Liver (tissue), 9 donors: Measurements from ENCODE around the gene SCGB1C2. TPM values are rescaled to one million over a fixed set of nuclear protein-coding genes. Genes with fewer than 3 reads are reported as not detected.

Experiments used
- DNase-seq: peaks from one replicate; pipeline ENCODE4 v3.0.0-alpha.2; 2017; ENCODE audit warnings: low spot score
- H3K27ac ChIP-seq, 2 donors: one replicate each; pipeline ENCODE4 v1.7.0; 2013; ENCODE audit warnings: inconsistent platforms in 2 of 2, low read length in 2 of 2, control low read depth in 1 of 2, low read depth in 1 of 2, mild to moderate bottlenecking in 1 of 2
- H3K27me3 ChIP-seq, 4 donors: one replicate each; pipeline versions ENCODE4 v1.6.1 to v1.7.0; 2013; ENCODE audit warnings: low read length in 3 of 4, inconsistent platforms in 1 of 4, mild to moderate bottlenecking in 1 of 4, moderate library complexity in 1 of 4; ENCODE audit not compliant: control insufficient read depth in 4 of 4, insufficient read depth in 4 of 4
- H3K36me3 ChIP-seq, 4 donors: one replicate each; pipeline versions ENCODE4 v1.6.1 to v1.7.0; 2013; ENCODE audit warnings: low read length in 3 of 4, mild to moderate bottlenecking in 3 of 4, low read depth in 1 of 4, moderate library complexity in 1 of 4; ENCODE audit not compliant: control insufficient read depth in 4 of 4, insufficient read depth in 3 of 4
- H3K4me1 ChIP-seq, 4 donors: one replicate each; pipeline versions ENCODE4 v1.6.1 to v1.7.0; 2013; ENCODE audit warnings: low read length in 3 of 4, mild to moderate bottlenecking in 3 of 4, moderate library complexity in 1 of 4; ENCODE audit not compliant: control insufficient read depth in 4 of 4, insufficient read depth in 4 of 4
- H3K4me3 ChIP-seq, 3 donors: one replicate each; pipeline versions ENCODE4 v1.6.1 to v1.7.0; 2013; ENCODE audit warnings: low read length in 3 of 3, control low read depth in 1 of 3, low read depth in 1 of 3, mild to moderate bottlenecking in 1 of 3
- H3K9ac ChIP-seq, 2 donors: one replicate each; pipeline ENCODE4 v1.7.0; 2013; ENCODE audit warnings: low read length in 2 of 2, mild to moderate bottlenecking in 2 of 2, moderate library complexity in 2 of 2, control low read depth in 1 of 2, low read depth in 1 of 2
- H3K9me3 ChIP-seq, 4 donors: one replicate each; pipeline versions ENCODE4 v1.6.1 to v1.7.0; 2013; ENCODE audit warnings: low read length in 3 of 4; ENCODE audit not compliant: control insufficient read depth in 4 of 4
- ATF3 ChIP-seq: IDR thresholded peaks from 2 replicates; pipeline ENCODE4 v1.6.1; 2016; ENCODE audit warnings: antibody characterized with exemption
- CTCF ChIP-seq: fragments of 150-350 bp; IDR thresholded peaks from 2 replicates; pipeline ENCODE4 v1.5.1; 2017; ENCODE audit warnings: improper control_type of control experiment, low read depth, low read length; ENCODE audit not compliant: missing input control
- EGR1 ChIP-seq, 2 donors: IDR thresholded peaks; 2 replicates each; pipeline ENCODE4 v1.6.1; 2016 to 2018; ENCODE audit warnings: antibody characterized with exemption in 2 of 2, low read depth in 2 of 2
- FOXA1 ChIP-seq: IDR thresholded peaks from 2 replicates; pipeline ENCODE4 v1.6.1; 2016; ENCODE audit warnings: antibody characterized with exemption
- FOXA2 ChIP-seq: IDR thresholded peaks from 2 replicates; pipeline ENCODE4 v1.6.1; 2016; ENCODE audit warnings: antibody characterized with exemption
- GABPA ChIP-seq, 2 donors: IDR thresholded peaks in 1 of 2; conservative IDR thresholded peaks in 1 of 2; 2 replicates each; pipeline ENCODE4 v1.6.1; 2016; ENCODE audit warnings: antibody characterized with exemption in 2 of 2, mild to moderate bottlenecking in 1 of 2, moderate library complexity in 1 of 2
- HNF4A ChIP-seq, 2 donors: conservative IDR thresholded peaks; 2 replicates each; pipeline ENCODE4 v1.6.1; 2016; ENCODE audit warnings: antibody characterized with exemption in 2 of 2, mild to moderate bottlenecking in 2 of 2
- HNF4G ChIP-seq: IDR thresholded peaks from 2 replicates; pipeline ENCODE4 v1.6.1; 2016; ENCODE audit warnings: antibody characterized with exemption
- JUND ChIP-seq, 2 donors: IDR thresholded peaks; 2 replicates each; pipeline ENCODE4 v1.6.1; 2016; ENCODE audit warnings: antibody characterized with exemption in 2 of 2
- MAX ChIP-seq: IDR thresholded peaks from 2 replicates; pipeline ENCODE4 v1.6.1; 2016; ENCODE audit warnings: antibody characterized with exemption
- NR2F2 ChIP-seq: IDR thresholded peaks from 2 replicates; pipeline ENCODE4 v1.6.1; 2016; ENCODE audit warnings: antibody characterized with exemption
- RAD21 ChIP-seq, 2 donors: IDR thresholded peaks; 2 replicates each; pipeline ENCODE4 v1.6.1; 2016; ENCODE audit warnings: antibody characterized with exemption in 2 of 2, mild to moderate bottlenecking in 2 of 2
- REST ChIP-seq: IDR thresholded peaks from 2 replicates; pipeline ENCODE4 v1.6.1; 2016; ENCODE audit warnings: antibody characterized with exemption, mild to moderate bottlenecking
- RXRA ChIP-seq, 2 donors: IDR thresholded peaks; 2 replicates each; pipeline ENCODE4 v1.6.1; 2017 to 2018; ENCODE audit warnings: antibody characterized with exemption in 2 of 2, mild to moderate bottlenecking in 1 of 2
- SP1 ChIP-seq: IDR thresholded peaks from 2 replicates; pipeline ENCODE4 v1.6.1; 2018; ENCODE audit warnings: antibody characterized with exemption, mild to moderate bottlenecking
- TAF1 ChIP-seq: conservative IDR thresholded peaks from 2 replicates; pipeline ENCODE4 v1.6.1; 2016; ENCODE audit warnings: antibody characterized with exemption, mild to moderate bottlenecking
- YY1 ChIP-seq: IDR thresholded peaks from 2 replicates; pipeline ENCODE4 v1.6.1; 2016; ENCODE audit warnings: antibody characterized with exemption, mild to moderate bottlenecking
- ZBTB33 ChIP-seq: IDR thresholded peaks from 2 replicates; pipeline ENCODE4 v1.6.1; 2016; ENCODE audit warnings: antibody characterized with exemption
- WGBS: extraction: QIAGEN DNeasy Blood & Tissue Kit; methylation state at CpG from one replicate; pipeline ENCODE4 v1.1.7; 2013; 5-methylcytosine and 5-hydroxymethylcytosine counted together
- polyA plus RNA-seq, 2 donors: library from polyadenylated mRNA; stranded (reverse) in 1 of 2; unstranded in 1 of 2; fragments of 200-250 nt in 1 of 2; fragments of >200 nt in 1 of 2; fragmentation: Nextera tagmentation in 1 of 2; extraction: Ambion mirVana in 1 of 2; gene quantifications; one replicate each; pipeline versions ENCODE4 v1.2.1 to v1.2.3, GENCODE V29; 2013 to 2015
- total RNA-seq, 2 donors: library from RNA; depleted of rRNA; stranded (reverse); fragments of >200 nt; gene quantifications; one replicate each; pipeline ENCODE4 v1.2.3, GENCODE V29; 2014
- donor health status: healthy.
- donor health status: healthy.
- donor health status: healthy.
- donor health status: healthy.
- donor health status: healthy.

The SCGB1C2 gene
- total and polyA plus RNA-seq, 4 donors: not detected

- H3K36me3 ChIP-seq: no peaks in the 10 kb centered on the region
- TF ChIP-seq ZBTB33 (no peak), REST (no peak), SP1 (no peak), TAF1 (no peak), HNF4A (conservative IDR thresholded peaks at IDR 0.05) (no peak), FOXA2 (no peak), GABPA (IDR thresholded peaks at IDR 0.05 in 1 of 2, conservative IDR thresholded peaks at IDR 0.05 in 1 of 2) (no peak), RAD21 (IDR thresholded peaks at IDR 0.05) (no peak), YY1 (no peak)
- H3K9ac ChIP-seq: no peak overlapping the region
- no peak overlapping the region for H3K27ac ChIP-seq
- no peaks in the 10 kb centered on the region for H3K27me3 ChIP-seq
- no peaks in the 10 kb centered on the region for H3K9me3 ChIP-seq
- no peak for DNase-seq
- no peaks in the 10 kb centered on the region for H3K4me1 ChIP-seq
- no peak overlapping the region for H3K4me3 ChIP-seq
- WGBS: 91% methylated on average over 13 of the region's 13 CpGs
Observed at GRCh38 chr17:160336-160735, 23.0 kb downstream of the SCGB1C2 start.

GRCh38 chr17:161481-161880 is 24.1 kb downstream of the SCGB1C2 start:
- 90% methylated on average over 10 of the region's 10 CpGs for WGBS
- Histone ChIP-seq H3K4me1 (no peaks in the 10 kb centered on the region), H3K9ac (no peak overlapping the region), H3K36me3 (no peaks in the 10 kb centered on the region), H3K27me3 (no peaks in the 10 kb centered on the region), H3K4me3 (no peak overlapping the region), H3K9me3 (no peaks in the 10 kb centered on the region), H3K27ac (no peak overlapping the region)
- no peak for DNase-seq
- TF ChIP-seq RXRA (IDR thresholded peaks at IDR 0.05) (no peak), EGR1 (IDR thresholded peaks at IDR 0.05; ENCODE audit: low read depth in 2 of 2) (no peak), NR2F2 (no peak), CTCF (no peak), MAX (no peak), FOXA1 (no peak), HNF4A (conservative IDR thresholded peaks at IDR 0.05) (no peak), YY1 (no peak), SP1 (no peak), JUND (IDR thresholded peaks at IDR 0.05) (no peak), ZBTB33 (no peak), HNF4G (no peak), GABPA (IDR thresholded peaks at IDR 0.05 in 1 of 2, conservative IDR thresholded peaks at IDR 0.05 in 1 of 2) (no peak), FOXA2 (no peak), TAF1 (no peak), REST (no peak), RAD21 (IDR thresholded peaks at IDR 0.05) (no peak), ATF3 (no peak)
